HG03520 (cell line): ENCODE data around the gene GAGE12C.
"Not testable (repeated sequence)": the region's sequence is repeated elsewhere in the genome, so short reads cannot be mapped to it uniquely, and the experiment has no call there.

Experiments used
- ATAC-seq: cut with Tn5 transposase; IDR thresholded peaks from one replicate; pipeline ENCODE4 v1.9.1; 2021; ENCODE audit warnings: mild to moderate bottlenecking, moderate library complexity; ENCODE audit not compliant: unreplicated experiment

GAGE12C gene

GRCh38 chrX:49531877-49532276 lies at the start of gene GAGE12C:
GAGE12C (plus strand) TSS chrX:49532177; CDS start chrX:49533332, 1,155 bp downstream.
- not testable (repeated sequence) for ATAC-seq

GRCh38 chrX:49541433-49541832 lies 9.5 kb downstream of the GAGE12C start, which contains the start of gene GAGE12D:
GAGE12D (plus strand) TSS chrX:49541733; CDS start chrX:49542888, 1,155 bp downstream.
- ATAC-seq: not testable (repeated sequence)

GRCh38 chrX:49550989-49551388 lies 19.0 kb downstream of the GAGE12C start, which contains the start of gene GAGE12E:
GAGE12E (plus strand) TSS chrX:49551289; CDS start chrX:49552444, 1,155 bp downstream.
- ATAC-seq: not testable (repeated sequence)

- ATAC-seq: not testable (repeated sequence)
Observed at GRCh38 chrX:49560542-49560941, 28.6 kb downstream of the GAGE12C start, which contains the start of gene GAGE12F. GAGE12F (plus strand) TSS chrX:49560842; CDS start chrX:49561997, 1,155 bp downstream.

- not testable (repeated sequence) for ATAC-seq
Observed at GRCh38 chrX:49568728-49569127, 36.8 kb downstream of the GAGE12C start.

GRCh38 chrX:49569152-49569551 lies 37.2 kb downstream of the GAGE12C start:
- not testable (repeated sequence) for ATAC-seq

GRCh38 chrX:49570100-49570499 lies 38.1 kb downstream of the GAGE12C start, which contains the start of gene GAGE12G:
GAGE12G (plus strand) TSS chrX:49570400; CDS start chrX:49571555, 1,155 bp downstream.
- not testable (repeated sequence) for ATAC-seq

GRCh38 chrX:49579649-49580048 lies 47.7 kb downstream of the GAGE12C start, which contains the start of gene GAGE12H:
GAGE12H (plus strand) TSS chrX:49579949; CDS start chrX:49581104, 1,155 bp downstream.
- ATAC-seq: not testable (repeated sequence)
